Measurements from ENCODE around the gene TTLL6.
"Not testable (repeated sequence)": the region's sequence is repeated elsewhere in the genome, so short reads cannot be mapped to it uniquely, and the experiment has no call there.

The TTLL6 gene

DNA sequence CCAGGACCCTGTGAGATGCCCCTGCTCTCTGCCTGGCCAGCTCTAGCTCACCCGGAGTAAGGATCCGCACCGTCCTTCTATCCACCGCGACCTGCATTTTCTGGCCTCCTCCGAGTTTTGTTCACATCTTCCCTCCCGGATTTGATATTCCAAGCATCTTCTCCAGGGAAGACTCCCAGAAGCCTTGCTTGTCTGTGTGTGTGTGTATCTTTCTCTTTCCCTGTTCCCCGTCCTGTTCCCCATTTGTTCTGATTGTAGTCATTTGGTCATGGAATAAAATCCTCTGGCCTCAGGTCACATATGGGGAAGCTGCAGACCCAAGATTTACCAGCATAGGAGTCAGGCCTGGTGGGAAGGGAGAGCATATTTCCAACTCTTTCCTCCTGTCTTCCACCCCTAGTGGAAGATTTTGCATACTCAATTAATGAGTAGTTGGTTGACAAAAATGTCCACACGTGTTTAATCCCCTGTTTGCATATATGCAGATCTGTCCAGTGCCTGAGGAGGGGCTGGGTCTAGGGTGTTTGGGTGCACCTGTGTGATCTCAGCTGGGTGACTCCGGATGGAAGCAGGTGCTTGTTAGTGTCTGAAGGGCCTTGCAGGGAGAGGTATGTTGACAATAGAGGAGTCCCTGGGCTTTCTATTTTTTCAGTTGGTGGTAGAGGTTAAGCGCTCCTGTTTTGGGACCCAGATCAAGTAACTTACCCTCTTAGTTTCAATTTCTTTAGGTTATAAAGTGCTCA lies 96.6 kb downstream of the TTLL6 start:
- H3K9me3 Mint-ChIP-seq = no peaks in the 10 kb centered on the region
- H3K36me3 Mint-ChIP-seq (ENCODE audit: low read depth) = peaks cover 7% of the 10 kb centered on the region
- peaks cover 23% of the 10 kb centered on the region for H3K4me1 Mint-ChIP-seq (ENCODE audit: low read depth)
- peak overlapping the region; percentile 29 for H3K4me3 Mint-ChIP-seq
- H3K27me3 Mint-ChIP-seq (ENCODE audit: low read depth) = peaks cover 100% of the 10 kb centered on the region
- H3K27ac Mint-ChIP-seq = peak overlapping the region; percentile 87

DNA sequence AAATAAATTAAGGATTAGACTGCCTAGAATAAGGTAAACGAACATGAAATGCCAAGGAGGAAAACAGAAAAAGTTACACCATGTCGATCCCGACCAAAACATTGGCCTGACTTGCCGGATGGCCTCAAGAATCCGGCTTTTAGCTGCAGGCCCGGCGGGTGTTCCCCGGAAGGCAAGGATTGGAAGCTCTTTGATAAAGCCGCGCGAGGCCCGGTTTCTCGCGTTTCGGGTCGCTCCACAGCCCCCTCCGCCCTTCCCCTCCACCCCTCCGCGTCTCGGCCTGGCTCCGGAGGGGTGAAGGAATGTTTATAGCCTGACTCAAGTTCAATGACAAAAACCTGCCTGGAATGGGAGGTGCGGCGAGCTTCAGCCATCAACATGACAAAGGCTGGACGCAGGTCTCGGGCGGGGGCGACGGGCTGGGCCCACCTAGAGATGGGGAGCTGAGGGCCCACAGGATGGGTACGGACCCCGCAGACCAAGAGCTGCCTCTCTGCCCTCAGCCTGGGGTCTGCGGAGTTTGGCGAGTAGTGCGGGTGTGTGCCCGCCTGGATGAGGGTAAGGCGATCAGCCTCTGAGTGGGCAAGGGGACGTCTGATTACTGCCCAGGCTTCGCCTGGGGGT lies 97.3 kb downstream of the TTLL6 start:
- H3K9me3 Mint-ChIP-seq = no peaks in the 10 kb centered on the region
- peaks cover 7% of the 10 kb centered on the region for H3K36me3 Mint-ChIP-seq (ENCODE audit: low read depth)
- no peak overlapping the region for H3K4me3 Mint-ChIP-seq
- peaks cover 21% of the 10 kb centered on the region for H3K4me1 Mint-ChIP-seq (ENCODE audit: low read depth)
- H3K27me3 Mint-ChIP-seq (ENCODE audit: low read depth) = peaks cover 100% of the 10 kb centered on the region
- peak overlapping the region; percentile 87 for H3K27ac Mint-ChIP-seq

DNA sequence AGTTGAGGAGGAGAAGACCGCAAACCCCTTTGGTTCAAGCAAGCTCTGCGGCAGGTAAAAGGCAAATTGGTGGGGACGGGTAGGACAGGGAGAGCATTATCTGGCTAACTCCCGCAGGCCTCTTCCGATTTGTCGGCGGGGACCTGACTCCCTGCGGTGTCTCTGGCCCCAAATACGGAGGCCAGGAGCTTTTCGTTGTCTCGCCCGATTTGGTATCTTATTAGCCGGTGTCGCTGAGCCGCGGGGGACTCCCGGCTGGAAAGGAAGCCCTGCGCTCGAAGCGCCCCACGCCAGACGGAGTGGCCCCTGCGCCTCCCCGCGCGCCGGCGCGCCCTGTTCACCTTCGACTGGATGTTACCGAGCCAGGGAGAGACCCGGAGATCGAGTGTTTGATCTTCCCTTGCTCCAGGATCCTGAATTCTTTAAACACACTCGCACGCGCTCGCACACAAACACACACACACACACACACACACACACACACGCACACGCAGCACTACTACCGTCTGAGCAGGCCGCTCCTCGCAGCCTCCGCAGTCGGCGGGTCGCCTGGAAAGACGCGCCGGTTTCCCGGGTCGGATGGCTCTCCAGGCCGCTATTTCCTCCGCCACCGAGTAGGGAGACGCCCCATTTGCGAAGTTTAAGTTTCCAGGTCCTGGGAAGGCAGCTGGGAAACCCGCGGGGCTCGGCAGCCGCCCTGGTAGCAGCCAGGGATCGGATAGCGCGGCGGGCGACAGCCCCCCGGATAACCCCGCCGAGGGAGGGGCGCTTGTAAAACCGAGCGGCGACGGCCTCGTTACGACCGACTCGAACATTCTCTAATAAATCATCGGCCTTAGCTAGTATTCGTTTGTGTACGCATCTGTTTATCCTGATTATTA lies 98.0 kb downstream of the TTLL6 start:
- H3K4me3 Mint-ChIP-seq = peak overlapping the region; percentile 31
- H3K9me3 Mint-ChIP-seq = no peaks in the 10 kb centered on the region
- peak overlapping the region; percentile 65 for H3K27ac Mint-ChIP-seq
- peaks cover 15% of the 10 kb centered on the region for H3K4me1 Mint-ChIP-seq (ENCODE audit: low read depth)
- peaks cover 6% of the 10 kb centered on the region for H3K36me3 Mint-ChIP-seq (ENCODE audit: low read depth)
- peaks cover 100% of the 10 kb centered on the region for H3K27me3 Mint-ChIP-seq (ENCODE audit: low read depth)

DNA sequence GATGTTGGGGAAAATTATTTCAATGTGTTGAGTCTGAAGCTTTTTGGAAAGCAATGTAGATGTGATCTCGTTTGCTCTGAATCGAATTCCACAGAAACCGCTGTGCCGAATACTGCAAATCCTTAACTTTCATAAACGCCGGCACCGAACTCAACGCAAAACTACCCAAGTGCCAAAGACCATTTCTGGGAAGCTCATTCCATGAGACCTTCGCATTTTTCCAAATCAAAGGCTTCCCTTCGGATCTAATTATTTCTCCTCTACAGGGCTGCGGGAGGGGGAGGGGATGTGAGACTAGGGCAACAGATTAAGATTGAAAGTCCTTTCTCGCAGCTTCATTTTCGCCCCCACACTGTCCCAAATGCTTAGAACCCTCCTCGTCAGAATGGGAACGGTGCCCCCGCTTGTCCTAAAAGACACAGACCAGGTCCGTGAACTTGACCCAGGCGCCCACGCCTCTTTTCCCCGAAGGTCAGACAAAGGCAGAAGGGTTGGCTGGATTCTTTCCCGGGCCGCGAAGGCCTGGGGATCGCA lies 98.7 kb downstream of the TTLL6 start:
- Mint-ChIP-seq H3K36me3 (ENCODE audit: low read depth) (peaks cover 5% of the 10 kb centered on the region), H3K27me3 (ENCODE audit: low read depth) (peaks cover 98% of the 10 kb centered on the region), H3K4me1 (ENCODE audit: low read depth) (peaks cover 12% of the 10 kb centered on the region), H3K4me3 (no peak overlapping the region), H3K9me3 (no peaks in the 10 kb centered on the region), H3K27ac (peak overlapping the region; percentile 34)

DNA sequence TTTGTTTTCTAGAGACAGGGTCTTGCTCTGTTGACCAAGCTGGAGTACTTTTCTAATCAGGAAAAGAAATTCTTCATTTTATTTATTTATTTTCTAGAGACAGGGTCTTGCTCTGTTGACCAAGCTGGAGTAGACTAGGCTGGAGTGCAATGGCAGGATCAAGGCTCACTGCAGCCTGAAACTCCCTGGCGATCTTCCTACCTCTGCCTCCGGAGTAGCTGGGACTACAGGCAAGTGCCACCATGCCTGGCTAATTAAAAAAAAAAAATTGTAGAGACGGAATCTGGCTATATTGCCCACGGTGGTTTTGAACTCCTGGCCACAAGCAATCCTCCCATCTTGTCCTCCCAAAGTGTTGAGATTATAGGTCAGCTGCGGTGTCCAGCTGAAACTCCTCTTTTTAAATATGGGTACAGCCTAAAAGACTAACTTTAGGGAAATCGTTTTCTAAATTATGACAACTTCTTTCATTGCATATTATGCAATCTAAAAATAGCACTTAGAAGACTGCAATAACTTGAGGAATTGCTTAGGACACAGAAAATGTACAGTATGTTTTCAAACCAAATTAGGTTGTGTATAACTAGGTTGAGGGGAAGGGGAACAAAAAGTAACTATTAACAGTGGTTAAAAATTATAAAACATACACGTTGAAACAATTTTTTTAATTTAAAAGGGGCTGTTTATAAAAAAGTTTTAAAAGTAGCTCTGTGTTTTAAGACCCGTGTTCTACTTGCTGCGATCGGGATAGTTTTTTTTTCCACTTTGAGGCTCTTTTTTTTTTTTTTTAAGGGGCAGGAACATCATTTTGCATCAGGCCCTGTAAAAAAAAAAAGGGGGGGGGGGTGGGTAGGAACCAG lies 99.4 kb downstream of the TTLL6 start:
- H3K4me1 Mint-ChIP-seq (ENCODE audit: low read depth) = peaks cover 9% of the 10 kb centered on the region
- peaks cover 95% of the 10 kb centered on the region for H3K27me3 Mint-ChIP-seq (ENCODE audit: low read depth)
- peaks cover 5% of the 10 kb centered on the region for H3K36me3 Mint-ChIP-seq (ENCODE audit: low read depth)
- H3K27ac Mint-ChIP-seq = peak overlapping the region; percentile 71
- peak overlapping the region; percentile 26 for H3K4me3 Mint-ChIP-seq
- no peaks in the 10 kb centered on the region for H3K9me3 Mint-ChIP-seq

DNA sequence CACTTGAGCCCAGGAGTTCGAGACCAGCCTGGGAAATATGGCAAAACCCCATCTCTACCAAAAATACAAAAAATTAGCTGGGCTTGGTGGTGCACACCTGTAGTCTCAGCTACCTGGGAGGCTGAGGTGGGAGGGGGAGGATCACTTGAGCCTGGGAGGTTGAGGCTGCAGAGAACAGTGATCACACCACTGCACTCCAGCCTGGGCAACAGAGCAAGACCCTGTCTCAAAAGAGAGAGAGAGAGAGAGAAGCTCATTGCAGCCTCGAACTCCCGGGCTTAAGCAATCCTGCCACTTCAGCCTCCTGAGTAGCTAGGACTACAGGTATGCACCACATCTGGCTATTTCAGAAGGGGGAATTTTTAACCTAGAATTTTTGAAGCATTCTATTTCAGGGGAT lies 100.5 kb downstream of the TTLL6 start:
- H3K27me3 Mint-ChIP-seq (ENCODE audit: low read depth) = peaks cover 86% of the 10 kb centered on the region
- H3K36me3 Mint-ChIP-seq (ENCODE audit: low read depth); H3K27ac Mint-ChIP-seq; H3K9me3 Mint-ChIP-seq; H3K4me3 Mint-ChIP-seq; H3K4me1 Mint-ChIP-seq (ENCODE audit: low read depth): not testable (repeated sequence)

DNA sequence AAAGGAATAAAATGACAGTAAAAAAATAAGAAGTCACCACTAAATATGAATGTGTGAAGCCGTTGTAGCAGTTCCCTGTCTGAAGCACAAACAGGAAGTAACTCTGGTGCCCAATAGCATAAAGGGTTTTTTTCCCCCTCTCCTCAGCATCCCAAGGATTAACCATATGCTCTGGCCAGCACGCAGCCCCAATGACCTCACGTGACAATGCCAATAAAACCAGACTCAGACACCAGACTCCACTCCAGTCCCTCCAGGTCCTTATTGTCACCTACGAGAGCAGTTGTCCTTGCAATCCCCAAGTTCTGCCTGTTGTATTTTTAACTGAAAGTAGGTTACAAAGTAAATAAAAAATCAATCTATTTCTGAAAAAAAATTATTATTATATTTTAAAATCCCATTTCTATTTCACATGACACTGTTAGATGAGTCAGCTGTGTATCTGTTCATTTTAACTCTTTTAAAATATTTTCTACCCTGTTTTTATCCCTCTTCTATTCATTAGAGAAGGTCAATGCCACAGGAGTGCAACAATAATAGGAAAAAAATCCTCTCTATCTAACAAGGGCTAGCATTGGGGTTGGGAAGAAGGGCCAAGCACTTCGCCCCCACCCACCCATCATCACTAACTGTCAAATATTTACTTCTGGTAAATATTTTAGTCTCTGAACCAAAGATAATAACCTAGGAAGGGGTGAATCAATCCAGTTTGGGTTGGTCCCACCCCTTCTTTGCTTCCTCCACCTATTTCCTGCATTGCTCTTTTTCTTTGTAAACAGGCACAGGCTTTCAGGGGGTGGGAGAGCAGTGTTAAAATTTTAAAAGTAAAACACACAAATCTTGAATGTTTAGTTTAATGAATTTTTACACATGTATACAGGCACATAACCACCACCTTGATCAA lies 101.3 kb downstream of the TTLL6 start:
- no peak overlapping the region for H3K4me3 Mint-ChIP-seq
- H3K9me3 Mint-ChIP-seq = no peaks in the 10 kb centered on the region
- H3K36me3 Mint-ChIP-seq (ENCODE audit: low read depth) = peaks cover 5% of the 10 kb centered on the region
- H3K27ac Mint-ChIP-seq = no peak overlapping the region
- H3K27me3 Mint-ChIP-seq (ENCODE audit: low read depth) = peaks cover 83% of the 10 kb centered on the region
- H3K4me1 Mint-ChIP-seq (ENCODE audit: low read depth) = peaks cover 8% of the 10 kb centered on the region
